Stimulated activated memory B cell treated with anti-CD40 and anti-IgM and Interleukin-4, amounts not matched to agents 10 μg/mL and 1 μg/mL and 100 μg/mL, for 72 hours (primary cell): ENCODE results near the gene PTPRK.

Source experiments
- ATAC-seq: fragments of 150-1000 bp; cut with Tn5 transposase; 2 replicates; pipeline ENCODE4 v1.10.0; 2021
- H3K27ac Mint-ChIP-seq: one replicate; pipeline ENCODE4 v1.8.0; 2022; ENCODE audit warnings: mild to moderate bottlenecking, mixed read lengths
- H3K27me3 Mint-ChIP-seq: one replicate; pipeline ENCODE4 v1.8.0; 2022; ENCODE audit warnings: mixed read lengths
- H3K36me3 Mint-ChIP-seq: one replicate; pipeline ENCODE4 v1.8.0; 2022; ENCODE audit warnings: mixed read lengths
- H3K4me1 Mint-ChIP-seq: one replicate; pipeline ENCODE4 v1.8.0; 2022; ENCODE audit warnings: mixed read lengths
- H3K4me3 Mint-ChIP-seq: one replicate; pipeline ENCODE4 v1.8.0; 2022; ENCODE audit warnings: mild to moderate bottlenecking, moderate library complexity, mixed read lengths
- H3K9me3 Mint-ChIP-seq: one replicate; pipeline ENCODE4 v1.8.0; 2022; ENCODE audit warnings: mixed read lengths

The PTPRK gene

DNA sequence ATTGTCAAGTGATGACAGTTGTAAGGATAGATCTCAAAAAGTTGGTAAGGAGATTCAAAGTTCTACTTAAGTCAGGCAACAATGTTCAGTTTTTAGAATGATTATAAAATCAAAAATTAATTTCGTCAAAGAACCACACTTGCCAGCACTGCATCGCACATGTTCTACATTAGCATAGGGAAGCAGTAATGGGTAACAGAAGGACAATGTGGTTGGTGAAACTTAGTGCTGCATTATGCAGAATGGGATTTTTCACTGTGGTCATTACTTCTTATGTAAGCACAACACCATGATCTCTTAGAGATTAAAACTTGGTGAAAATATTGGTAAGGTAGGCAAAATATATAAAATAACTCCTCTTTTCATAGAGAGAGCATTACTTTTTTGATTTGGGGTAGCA lies 445.8 kb downstream of the PTPRK start:
- no peaks in the 10 kb centered on the region for H3K4me1 Mint-ChIP-seq
- no peak for ATAC-seq
- no peak overlapping the region for H3K27ac Mint-ChIP-seq
- H3K4me3 Mint-ChIP-seq: no peak overlapping the region
- H3K27me3 Mint-ChIP-seq: no peaks in the 10 kb centered on the region
- H3K9me3 Mint-ChIP-seq: no peaks in the 10 kb centered on the region
- H3K36me3 Mint-ChIP-seq: peaks cover 6% of the 10 kb centered on the region

DNA sequence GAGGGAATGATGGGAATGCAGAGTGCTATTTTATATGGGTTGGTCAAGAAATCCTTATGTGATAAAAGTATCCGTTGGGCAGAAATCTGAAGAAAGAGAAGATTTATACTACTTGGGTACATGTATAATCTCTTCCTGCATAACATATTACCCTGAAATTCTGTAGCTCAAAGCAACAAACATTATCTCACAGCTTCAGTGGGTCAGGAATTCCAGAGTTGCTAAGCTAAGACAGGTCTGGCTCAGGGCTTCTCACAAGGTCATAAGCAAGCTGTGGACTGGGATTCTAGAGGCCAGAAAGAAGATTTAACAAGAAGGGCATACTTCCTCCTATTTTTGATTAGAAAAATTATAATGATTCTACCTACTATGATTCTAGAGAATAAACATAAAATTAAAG lies 447.0 kb downstream of the PTPRK start:
- Mint-ChIP-seq H3K9me3 (no peaks in the 10 kb centered on the region), H3K36me3 (peaks cover 4% of the 10 kb centered on the region), H3K4me1 (no peaks in the 10 kb centered on the region), H3K4me3 (no peak overlapping the region), H3K27me3 (no peaks in the 10 kb centered on the region), H3K27ac (no peak overlapping the region)
- no peak for ATAC-seq

GRCh38 chr6:128071212-128071611 lies 449.2 kb downstream of the PTPRK start:
- Mint-ChIP-seq H3K9me3 (no peaks in the 10 kb centered on the region), H3K4me3 (no peak overlapping the region), H3K27me3 (no peaks in the 10 kb centered on the region), H3K36me3 (peaks cover 5% of the 10 kb centered on the region), H3K27ac (no peak overlapping the region), H3K4me1 (no peaks in the 10 kb centered on the region)
- no peak for ATAC-seq

DNA sequence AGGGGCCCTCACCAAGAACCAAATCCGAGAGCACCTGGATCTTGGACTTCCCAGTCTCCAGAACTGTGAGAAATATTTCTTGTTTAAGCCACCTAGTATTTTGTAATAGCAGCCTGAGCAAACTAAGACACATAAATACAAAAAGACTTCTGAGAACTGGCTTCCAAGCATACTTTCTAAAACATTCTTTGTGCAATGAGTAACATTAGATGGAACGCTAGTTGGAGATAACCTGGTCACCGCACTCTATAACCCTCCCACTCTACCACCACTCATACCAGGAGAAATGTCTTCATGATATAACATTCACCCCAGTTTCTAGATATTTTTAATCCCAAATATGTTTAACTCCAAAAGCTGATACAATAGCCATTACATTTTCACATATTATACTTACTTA lies 450.0 kb downstream of the PTPRK start:
- H3K9me3 Mint-ChIP-seq: no peaks in the 10 kb centered on the region
- H3K4me3 Mint-ChIP-seq: no peak overlapping the region
- peaks cover 10% of the 10 kb centered on the region for H3K36me3 Mint-ChIP-seq
- no peak for ATAC-seq
- no peaks in the 10 kb centered on the region for H3K27me3 Mint-ChIP-seq
- no peak overlapping the region for H3K27ac Mint-ChIP-seq
- no peaks in the 10 kb centered on the region for H3K4me1 Mint-ChIP-seq

- no peaks in the 10 kb centered on the region for H3K9me3 Mint-ChIP-seq
- no peak overlapping the region for H3K4me3 Mint-ChIP-seq
- no peaks in the 10 kb centered on the region for H3K4me1 Mint-ChIP-seq
- H3K27me3 Mint-ChIP-seq: no peaks in the 10 kb centered on the region
- no peak for ATAC-seq
- H3K36me3 Mint-ChIP-seq: peaks cover 10% of the 10 kb centered on the region
- no peak overlapping the region for H3K27ac Mint-ChIP-seq
Observed at GRCh38 chr6:128069188-128069587, 451.2 kb downstream of the PTPRK start.

DNA sequence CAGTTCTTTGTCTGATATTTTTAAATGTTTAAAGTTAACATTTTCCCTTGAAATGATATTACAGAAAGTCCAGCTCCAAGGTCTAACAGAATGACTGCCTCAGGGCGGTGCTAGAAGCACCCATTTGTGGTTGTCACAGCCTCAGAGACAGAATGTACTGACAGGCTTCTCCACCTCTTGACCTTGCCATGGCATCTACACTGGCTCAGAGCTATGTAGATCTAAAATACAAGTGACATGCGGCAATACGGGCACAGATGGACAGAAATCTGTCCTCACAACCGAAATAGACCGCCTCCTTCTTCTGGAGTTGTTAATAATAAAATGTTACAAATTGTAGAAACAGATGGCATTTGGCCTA lies 452.3 kb downstream of the PTPRK start:
- no peak for ATAC-seq
- Mint-ChIP-seq H3K27me3 (no peaks in the 10 kb centered on the region), H3K4me3 (no peak overlapping the region), H3K27ac (no peak overlapping the region), H3K9me3 (no peaks in the 10 kb centered on the region), H3K36me3 (peaks cover 10% of the 10 kb centered on the region), H3K4me1 (no peaks in the 10 kb centered on the region)

- H3K27ac Mint-ChIP-seq: no peak overlapping the region
- no peak for ATAC-seq
- H3K36me3 Mint-ChIP-seq: peaks cover 8% of the 10 kb centered on the region
- no peaks in the 10 kb centered on the region for H3K9me3 Mint-ChIP-seq
- H3K4me1 Mint-ChIP-seq: no peaks in the 10 kb centered on the region
- no peak overlapping the region for H3K4me3 Mint-ChIP-seq
- no peaks in the 10 kb centered on the region for H3K27me3 Mint-ChIP-seq
Observed at GRCh38 chr6:128067446-128068118, 452.8 kb downstream of the PTPRK start.

DNA sequence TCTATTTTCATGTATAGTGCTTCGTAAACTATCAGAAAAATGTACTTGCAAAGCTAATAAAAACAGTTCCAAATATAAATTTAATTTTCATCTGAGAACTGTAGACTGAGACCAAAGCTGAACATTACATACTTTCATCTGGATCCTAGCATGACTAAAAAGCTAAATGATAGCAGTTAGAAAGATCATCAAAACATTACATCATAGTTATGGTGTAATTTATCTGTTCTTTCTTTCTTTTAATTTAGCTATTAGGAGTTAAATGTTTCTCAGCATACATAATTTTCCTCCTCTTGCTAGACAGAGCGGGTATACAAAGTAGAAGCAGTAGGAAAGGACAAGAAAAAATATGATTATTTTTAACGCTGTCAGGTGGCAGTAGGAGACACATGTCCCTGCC lies 455.3 kb downstream of the PTPRK start:
- no peak for ATAC-seq
- H3K27ac Mint-ChIP-seq: no peak overlapping the region

GRCh38 chr6:128064540-128064895 lies 455.9 kb downstream of the PTPRK start:
- ATAC-seq: no peak
- Mint-ChIP-seq H3K4me1 (no peaks in the 10 kb centered on the region), H3K27me3 (no peaks in the 10 kb centered on the region)

More for the DNA sequence above, 455.3 kb downstream of the PTPRK start:
- H3K36me3 Mint-ChIP-seq: peaks cover 6% of the 10 kb centered on the region
- H3K4me1 Mint-ChIP-seq: no peaks in the 10 kb centered on the region
- no peaks in the 10 kb centered on the region for H3K9me3 Mint-ChIP-seq
- no peak overlapping the region for H3K4me3 Mint-ChIP-seq
- no peaks in the 10 kb centered on the region for H3K27me3 Mint-ChIP-seq

DNA sequence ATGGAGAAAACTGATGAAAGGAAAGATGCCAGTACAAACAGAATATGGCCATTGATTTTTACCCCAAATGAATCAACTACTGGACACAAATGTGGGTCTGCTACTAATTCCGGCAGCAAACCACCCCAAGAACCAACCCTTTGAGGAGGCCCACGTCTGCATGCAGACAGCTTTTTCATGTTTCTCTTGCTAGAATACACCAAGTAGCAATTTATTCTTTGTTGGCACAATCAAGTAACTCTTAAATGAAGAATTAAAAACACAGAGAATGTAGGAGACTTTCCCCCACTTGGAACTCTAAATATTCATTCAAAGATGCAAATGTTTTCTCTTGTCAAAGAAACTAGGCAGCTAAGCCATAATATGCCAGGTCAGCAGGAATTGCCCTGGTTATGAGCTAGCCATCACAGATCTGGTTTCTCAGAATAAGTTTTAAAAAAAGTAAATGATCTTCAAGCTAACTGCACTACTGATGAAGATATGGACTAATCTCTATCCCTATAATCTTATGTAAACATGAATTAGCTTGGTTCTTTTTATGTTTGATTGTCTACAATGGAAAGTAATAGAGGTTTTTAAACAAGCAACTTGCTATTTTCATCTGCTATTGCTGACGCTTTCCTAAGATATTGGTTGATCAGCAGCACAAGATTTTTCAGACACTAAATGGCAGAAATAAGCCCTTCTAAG lies 456.4 kb downstream of the PTPRK start:
- H3K27me3 Mint-ChIP-seq: no peaks in the 10 kb centered on the region
- H3K4me1 Mint-ChIP-seq: no peaks in the 10 kb centered on the region
- H3K36me3 Mint-ChIP-seq: peaks cover 6% of the 10 kb centered on the region
- no peaks in the 10 kb centered on the region for H3K9me3 Mint-ChIP-seq
- no peak for ATAC-seq
- no peak overlapping the region for H3K27ac Mint-ChIP-seq
- H3K4me3 Mint-ChIP-seq: no peak overlapping the region

More at GRCh38 chr6:128064540-128064895, 455.9 kb downstream of the PTPRK start:
- no peaks in the 10 kb centered on the region for H3K9me3 Mint-ChIP-seq
- no peak overlapping the region for H3K4me3 Mint-ChIP-seq
- H3K27ac Mint-ChIP-seq: no peak overlapping the region
- peaks cover 6% of the 10 kb centered on the region for H3K36me3 Mint-ChIP-seq

DNA sequence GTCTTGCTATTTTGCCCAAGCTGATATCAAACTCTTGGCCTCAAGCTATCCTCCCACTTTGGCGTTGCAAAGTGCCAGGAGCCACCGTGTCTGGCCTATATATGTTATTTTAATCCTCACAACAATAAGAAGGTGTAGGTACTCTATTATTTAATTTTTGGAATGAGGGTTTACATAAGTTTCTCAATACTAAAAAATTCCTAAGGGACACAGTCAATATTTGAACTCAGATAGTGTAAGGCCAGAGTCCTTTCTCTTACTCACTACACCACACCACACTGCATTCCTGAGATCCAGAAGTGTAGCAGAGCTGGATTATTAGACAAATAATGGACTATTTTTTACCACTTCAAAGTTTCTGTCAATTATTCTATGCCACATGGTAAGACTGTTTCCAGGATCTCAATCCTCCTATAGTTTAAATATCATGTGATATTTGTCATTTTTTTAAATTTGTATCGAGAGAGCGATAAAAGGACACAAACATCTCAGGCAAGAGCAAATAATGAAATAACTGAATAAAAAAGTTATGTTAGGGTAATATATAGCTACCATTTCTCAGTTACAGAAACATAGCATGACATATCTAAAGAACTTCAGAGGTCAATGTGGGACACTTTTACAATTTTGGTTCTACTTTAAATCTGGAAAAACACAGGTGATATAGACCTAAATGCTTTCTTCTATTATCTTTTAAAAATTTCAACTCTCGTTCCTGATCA lies 457.4 kb downstream of the PTPRK start:
- Mint-ChIP-seq H3K36me3 (peaks cover 6% of the 10 kb centered on the region), H3K9me3 (no peaks in the 10 kb centered on the region), H3K27ac (no peak overlapping the region), H3K27me3 (no peaks in the 10 kb centered on the region), H3K4me1 (no peaks in the 10 kb centered on the region), H3K4me3 (no peak overlapping the region)
- no peak for ATAC-seq

DNA sequence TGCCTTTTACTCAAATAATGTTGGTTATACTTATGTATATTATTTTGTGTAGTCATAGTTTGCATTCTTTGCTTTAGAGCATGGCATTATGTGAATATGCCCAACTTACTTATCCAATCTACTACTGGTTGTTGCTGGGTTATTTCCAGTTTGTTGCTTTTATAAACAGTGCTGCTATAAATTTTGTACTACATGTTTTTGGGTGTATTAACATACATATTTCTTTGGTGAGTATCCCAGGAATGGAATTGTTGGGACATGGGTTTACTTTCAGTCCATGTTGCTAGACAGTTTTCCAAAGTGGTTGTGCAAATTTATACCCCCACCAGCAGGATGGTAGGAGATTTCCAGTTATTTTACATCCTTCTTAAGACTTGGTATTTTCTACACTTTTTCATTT lies 462.5 kb downstream of the PTPRK start:
- no peak overlapping the region for H3K4me3 Mint-ChIP-seq
- H3K4me1 Mint-ChIP-seq: no peaks in the 10 kb centered on the region
- peaks cover 10% of the 10 kb centered on the region for H3K36me3 Mint-ChIP-seq
- no peaks in the 10 kb centered on the region for H3K9me3 Mint-ChIP-seq
- H3K27ac Mint-ChIP-seq: no peak overlapping the region
- ATAC-seq: no peak
- no peaks in the 10 kb centered on the region for H3K27me3 Mint-ChIP-seq

DNA sequence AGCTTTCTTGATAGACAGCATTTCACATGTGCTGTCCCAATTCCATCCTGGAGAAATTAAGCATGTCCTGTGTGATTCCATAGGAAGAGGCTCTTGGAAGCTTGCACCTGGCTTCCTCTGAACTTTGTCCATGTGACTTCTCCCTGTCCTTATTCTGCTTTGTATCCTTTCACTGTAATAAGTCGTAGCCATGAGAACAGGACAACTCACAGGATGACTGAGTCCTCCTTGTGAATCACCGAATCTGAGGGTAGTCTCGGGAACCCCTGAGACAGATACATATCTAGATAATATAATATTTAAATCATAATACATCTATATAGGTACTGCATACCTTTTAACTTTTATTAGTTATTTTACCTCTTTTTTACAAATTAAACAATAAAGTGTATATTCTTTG lies 462.9 kb downstream of the PTPRK start:
- Mint-ChIP-seq H3K4me3 (no peak overlapping the region), H3K9me3 (no peaks in the 10 kb centered on the region), H3K36me3 (peaks cover 11% of the 10 kb centered on the region), H3K27ac (no peak overlapping the region), H3K27me3 (no peaks in the 10 kb centered on the region), H3K4me1 (no peaks in the 10 kb centered on the region)
- ATAC-seq: no peak

GRCh38 chr6:128053109-128053508 lies 467.3 kb downstream of the PTPRK start:
- peaks cover 11% of the 10 kb centered on the region for H3K36me3 Mint-ChIP-seq
- H3K27ac Mint-ChIP-seq: no peak overlapping the region

DNA sequence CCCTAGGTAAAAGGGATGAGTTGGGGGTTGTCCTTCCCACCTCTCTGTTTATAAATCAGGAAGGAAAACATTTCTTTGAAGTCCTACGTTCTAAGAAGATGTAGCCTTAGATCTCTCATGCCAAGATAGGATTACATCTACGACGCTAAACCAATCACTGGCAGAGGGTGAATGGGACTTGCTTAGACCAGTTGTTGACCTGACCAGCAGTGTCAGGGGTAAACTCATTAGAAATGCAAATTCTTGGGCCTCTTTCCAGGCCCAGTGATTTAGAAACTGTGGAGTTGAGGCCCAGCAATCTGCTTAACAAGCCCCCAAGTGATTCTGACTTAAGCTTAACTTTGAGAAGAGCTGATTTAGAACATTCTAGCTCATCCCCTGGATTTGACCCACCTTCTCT lies 472.4 kb downstream of the PTPRK start:
- H3K27ac Mint-ChIP-seq: no peak overlapping the region
- H3K36me3 Mint-ChIP-seq: peaks cover 14% of the 10 kb centered on the region
- no peaks in the 10 kb centered on the region for H3K4me1 Mint-ChIP-seq
- no peaks in the 10 kb centered on the region for H3K27me3 Mint-ChIP-seq
- no peak overlapping the region for H3K4me3 Mint-ChIP-seq
- ATAC-seq: no peak
- no peaks in the 10 kb centered on the region for H3K9me3 Mint-ChIP-seq

More at GRCh38 chr6:128053109-128053508, 467.3 kb downstream of the PTPRK start:
- Mint-ChIP-seq H3K4me3 (no peak overlapping the region), H3K27me3 (no peaks in the 10 kb centered on the region), H3K4me1 (no peaks in the 10 kb centered on the region), H3K9me3 (no peaks in the 10 kb centered on the region)
- no peak for ATAC-seq

DNA sequence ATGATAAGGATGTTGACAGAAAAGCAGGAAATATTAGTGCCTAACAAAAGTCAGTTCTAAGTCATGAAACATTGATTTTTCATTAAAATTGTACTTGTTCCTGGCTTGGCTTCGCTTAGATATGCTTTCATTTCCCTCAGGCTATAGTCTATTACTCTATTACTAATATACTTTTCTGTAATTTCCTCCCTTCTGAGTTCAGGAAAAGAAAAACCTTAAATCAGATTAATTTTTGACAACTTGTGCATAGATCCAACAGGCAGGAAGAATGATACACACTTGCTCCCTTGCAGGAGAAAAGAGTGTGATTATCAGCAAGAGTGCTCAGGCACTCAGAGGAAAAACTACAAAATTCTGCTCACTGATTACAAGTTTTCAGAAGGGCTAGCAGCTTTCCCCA lies 474.4 kb downstream of the PTPRK start:
- no peak for ATAC-seq
- Mint-ChIP-seq H3K27ac (no peak overlapping the region), H3K9me3 (no peaks in the 10 kb centered on the region), H3K36me3 (peaks cover 12% of the 10 kb centered on the region), H3K4me3 (no peak overlapping the region), H3K27me3 (no peaks in the 10 kb centered on the region), H3K4me1 (no peaks in the 10 kb centered on the region)
